AG10803 (cell line): ENCODE measurements around the gene FIBIN.
A peak's percentile ranks its signal among the peaks of the same experiment; 100 is the strongest.

ENCODE experiments used
- DNase-seq: peaks from one replicate; pipeline ENCODE4 v3.0.0; 2010; ENCODE audit warnings: low read depth
- H3K4me3 ChIP-seq: 2 replicates; pipeline ENCODE4 v1.5.1; 2011; ENCODE audit warnings: mild to moderate bottlenecking, low read length, control low read depth
- CTCF ChIP-seq: conservative IDR thresholded peaks from 2 replicates; pipeline ENCODE4 v1.5.1; 2011; ENCODE audit warnings: mild to moderate bottlenecking, low read length, control low read depth, inconsistent platforms

The FIBIN gene

GRCh38 chr11:27040302-27041115, 46.6 kb downstream of the FIBIN start, which contains the start of gene BBOX1:
TSS of gene BBOX1 (plus strand) at chr11:27040815. CDS start at chr11:27055431, 14,616 bp downstream.
- no peak for DNase-seq
- TF ChIP-seq CTCF, result no peak
- H3K4me3 ChIP-seq, result no peak within 1 kb of the TSS

GRCh38 chr11:27041141-27041899, 47.4 kb downstream of the FIBIN start:
- H3K4me3 ChIP-seq, result no peak overlapping the region
- peak; percentile 17 for DNase-seq
- TF ChIP-seq CTCF, result no peak
